ENCODE results near the gene TSNAX.

Gene TSNAX

DNA sequence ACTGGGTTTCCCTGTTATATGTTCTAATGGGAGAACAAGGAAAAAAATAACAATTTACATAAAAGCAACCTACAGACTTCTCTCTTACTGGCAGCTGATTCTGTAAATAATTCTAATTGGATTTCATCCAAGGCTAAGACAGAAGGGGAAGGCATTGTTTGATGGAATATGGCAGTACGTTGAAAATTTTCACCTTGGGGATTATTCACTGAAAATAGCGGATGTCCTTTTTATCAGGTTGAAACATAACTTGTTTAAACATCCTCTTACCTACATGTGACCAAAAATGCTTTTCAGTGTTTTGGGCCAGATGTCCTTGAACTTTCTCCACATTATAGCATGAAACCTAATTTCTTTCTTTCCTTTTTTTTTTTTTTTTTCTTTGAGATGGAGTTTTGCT, 24.9 kb downstream of the TSNAX start:
- H3K27ac ChIP-seq, result no peak overlapping the region
- TF ChIP-seq ZFX (IDR thresholded peaks at IDR 0.05), result no peak
- TF ChIP-seq, protein P1, sequence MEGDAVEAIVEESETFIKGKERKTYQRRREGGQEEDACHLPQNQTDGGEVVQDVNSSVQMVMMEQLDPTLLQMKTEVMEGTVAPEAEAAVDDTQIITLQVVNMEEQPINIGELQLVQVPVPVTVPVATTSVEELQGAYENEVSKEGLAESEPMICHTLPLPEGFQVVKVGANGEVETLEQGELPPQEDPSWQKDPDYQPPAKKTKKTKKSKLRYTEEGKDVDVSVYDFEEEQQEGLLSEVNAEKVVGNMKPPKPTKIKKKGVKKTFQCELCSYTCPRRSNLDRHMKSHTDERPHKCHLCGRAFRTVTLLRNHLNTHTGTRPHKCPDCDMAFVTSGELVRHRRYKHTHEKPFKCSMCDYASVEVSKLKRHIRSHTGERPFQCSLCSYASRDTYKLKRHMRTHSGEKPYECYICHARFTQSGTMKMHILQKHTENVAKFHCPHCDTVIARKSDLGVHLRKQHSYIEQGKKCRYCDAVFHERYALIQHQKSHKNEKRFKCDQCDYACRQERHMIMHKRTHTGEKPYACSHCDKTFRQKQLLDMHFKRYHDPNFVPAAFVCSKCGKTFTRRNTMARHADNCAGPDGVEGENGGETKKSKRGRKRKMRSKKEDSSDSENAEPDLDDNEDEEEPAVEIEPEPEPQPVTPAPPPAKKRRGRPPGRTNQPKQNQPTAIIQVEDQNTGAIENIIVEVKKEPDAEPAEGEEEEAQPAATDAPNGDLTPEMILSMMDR (conservative IDR thresholded peaks at IDR 0.05), result no peak

DNA sequence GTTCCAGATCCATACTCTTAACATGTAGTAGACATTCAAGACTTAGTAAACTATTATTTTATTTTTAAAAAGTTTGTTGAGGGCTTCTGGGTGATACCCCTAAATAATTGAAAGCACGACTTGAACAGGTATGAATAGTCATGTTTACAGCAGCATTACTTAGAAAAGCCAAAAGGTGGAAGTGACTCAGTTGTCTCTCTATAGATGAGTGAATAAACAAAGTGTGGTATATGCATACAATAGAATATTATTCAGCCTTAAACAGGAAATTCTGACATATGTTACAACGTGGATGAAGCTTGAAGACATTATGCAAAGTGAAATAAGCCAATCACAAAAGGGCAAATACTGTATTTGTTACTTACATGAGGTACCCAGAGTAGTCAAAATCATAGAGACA, 26.5 kb downstream of the TSNAX start:
- no peak overlapping the region for H3K27ac ChIP-seq
- no peak for TF ChIP-seq ZFX (IDR thresholded peaks at IDR 0.05)
- TF ChIP-seq, protein P1 (conservative IDR thresholded peaks at IDR 0.05), result no peak

DNA sequence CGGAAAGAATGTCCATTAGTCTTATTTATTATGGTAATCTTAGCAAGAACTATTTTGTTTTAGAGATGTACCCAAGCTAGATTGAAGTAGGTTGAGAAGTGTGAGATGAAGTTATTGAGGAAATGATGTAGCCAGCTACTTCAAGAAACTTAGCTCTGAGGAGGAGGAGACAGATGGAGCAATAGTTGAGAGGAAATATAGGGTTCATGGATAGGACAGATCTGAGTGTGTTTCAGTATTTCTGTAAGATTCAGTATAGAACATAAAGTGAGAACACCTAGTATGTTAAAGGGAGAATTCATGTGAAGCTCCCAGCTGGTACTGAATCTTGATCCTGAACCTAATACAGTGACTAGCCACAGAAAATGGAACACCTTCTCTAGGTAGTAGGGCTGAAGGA, 28.9 kb downstream of the TSNAX start:
- TF ChIP-seq ZFX (IDR thresholded peaks at IDR 0.05), result no peak
- TF ChIP-seq, protein P1 (conservative IDR thresholded peaks at IDR 0.05), result no peak
- H3K27ac ChIP-seq, result no peak overlapping the region

DNA sequence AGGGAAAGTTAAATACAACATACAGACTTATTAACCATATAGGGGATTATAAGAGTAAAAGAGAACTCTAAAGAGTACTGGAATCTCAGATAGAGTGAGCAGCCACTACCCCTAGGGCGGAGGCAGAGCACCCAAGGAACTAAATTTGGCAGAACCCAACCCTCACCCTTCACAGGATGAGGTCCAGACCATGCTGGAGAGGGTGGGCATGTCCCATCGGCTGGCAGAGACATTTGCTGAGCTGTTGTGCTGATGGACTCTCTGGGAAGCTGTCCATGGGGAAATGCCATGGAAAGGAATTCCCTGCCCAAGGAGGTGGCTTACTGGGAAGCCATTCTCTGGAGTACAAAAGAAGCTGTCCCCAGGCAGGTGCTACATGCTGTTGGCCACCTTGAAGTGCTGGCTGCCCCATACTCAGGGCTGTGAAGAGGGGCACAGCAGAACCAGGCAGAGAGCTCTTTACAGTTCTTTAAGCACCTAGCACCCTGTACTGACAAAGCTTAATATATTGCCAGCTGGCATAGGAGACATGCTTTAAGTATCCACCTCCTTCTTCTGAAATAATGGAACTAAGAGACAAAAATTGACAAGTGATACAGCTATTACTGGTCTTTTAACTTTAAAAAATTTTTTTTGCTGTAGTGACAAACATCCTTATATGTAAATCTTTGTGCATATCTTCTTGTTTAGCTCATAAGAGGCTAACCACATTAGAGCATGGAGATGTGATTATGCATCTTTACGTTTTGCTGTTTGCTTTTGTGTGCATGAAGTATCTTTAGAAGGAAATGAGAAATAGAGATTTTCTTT, 29.6 kb downstream of the TSNAX start:
- H3K27ac ChIP-seq, result no peak overlapping the region
- TF ChIP-seq, protein P1 (conservative IDR thresholded peaks at IDR 0.05), result no peak
- no peak for TF ChIP-seq ZFX (IDR thresholded peaks at IDR 0.05)

DNA sequence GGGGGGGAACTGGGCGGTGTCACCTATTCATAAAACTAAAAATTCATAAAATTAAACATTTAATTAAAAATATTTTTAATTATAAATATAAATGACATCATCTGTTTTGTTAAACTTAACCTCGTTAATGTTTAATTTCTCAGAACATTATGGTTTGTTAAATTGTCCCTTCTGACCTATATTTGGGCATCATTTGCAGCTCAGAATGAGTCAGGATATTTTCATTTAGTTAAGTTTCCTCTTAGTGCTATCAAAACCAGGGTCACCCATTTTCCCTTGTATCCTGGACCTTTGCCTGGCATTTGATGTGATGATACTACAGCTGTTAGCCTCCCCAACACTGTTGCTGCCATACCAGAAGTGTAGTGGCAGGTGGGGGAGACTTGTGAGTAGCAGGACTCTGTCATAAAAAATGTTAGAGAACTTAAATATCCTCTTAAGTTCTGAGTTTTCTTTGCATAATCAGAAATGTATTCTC, 30.3 kb downstream of the TSNAX start:
- H3K27ac ChIP-seq, result no peak overlapping the region
- TF ChIP-seq, protein P1 (conservative IDR thresholded peaks at IDR 0.05), result no peak
- no peak for TF ChIP-seq ZFX (IDR thresholded peaks at IDR 0.05)

DNA sequence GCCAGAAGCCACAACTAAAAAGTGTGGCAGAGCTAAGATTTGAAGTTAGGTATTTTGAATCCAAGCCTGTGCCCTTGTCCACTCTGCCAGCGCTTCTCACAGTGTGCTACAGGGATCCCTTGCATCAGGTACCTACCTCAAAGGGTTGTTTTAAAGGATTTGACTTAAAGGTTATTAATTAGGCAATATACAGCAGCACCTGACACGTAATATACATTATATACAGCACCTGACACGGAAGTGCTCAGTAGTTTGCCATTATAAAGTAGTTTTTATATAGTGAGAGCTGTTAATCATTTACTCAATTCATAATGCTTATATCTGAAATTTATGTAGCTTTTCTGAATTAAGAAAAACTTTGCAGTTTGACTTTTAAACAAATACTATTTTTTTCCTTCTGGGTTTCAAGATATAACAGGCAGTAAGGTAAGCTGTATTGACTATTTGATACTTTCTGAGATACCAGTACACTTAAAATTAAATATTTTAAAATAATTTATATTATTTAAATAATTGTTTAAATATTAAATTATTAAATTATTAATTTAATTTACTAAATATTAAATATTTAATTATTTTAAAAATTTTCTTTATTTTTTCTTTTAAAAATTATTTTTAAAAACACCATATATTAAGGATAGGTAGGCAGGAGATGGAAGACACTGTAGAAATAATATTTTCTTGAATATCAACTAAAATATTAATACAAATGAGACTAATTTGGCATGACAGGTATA, 33.3 kb downstream of the TSNAX start:
- no peak overlapping the region for H3K27ac ChIP-seq
- TF ChIP-seq ZFX (IDR thresholded peaks at IDR 0.05), result no peak
- TF ChIP-seq, protein P1 (conservative IDR thresholded peaks at IDR 0.05), result no peak

DNA sequence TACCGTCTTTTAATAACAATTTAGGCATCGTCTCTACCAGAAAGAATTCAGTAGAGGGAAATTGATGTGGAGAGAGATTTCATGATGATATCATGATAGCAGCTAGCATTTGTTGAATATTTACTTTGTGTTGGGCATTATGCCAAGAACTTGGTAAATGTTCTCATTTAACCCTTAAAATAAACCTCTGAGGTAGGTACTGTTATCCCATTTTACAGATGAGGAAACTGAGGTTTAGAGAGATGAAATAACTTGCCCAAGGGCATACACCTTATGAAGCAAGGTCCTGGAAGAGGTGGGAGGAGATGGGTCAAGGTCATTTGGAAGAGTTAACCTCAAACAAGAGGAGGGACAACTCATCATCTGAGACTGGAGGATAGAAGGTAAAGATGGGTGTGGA, 34.8 kb downstream of the TSNAX start:
- TF ChIP-seq, protein P1 (conservative IDR thresholded peaks at IDR 0.05), result no peak
- no peak overlapping the region for H3K27ac ChIP-seq
